SHP77 (cell line): ENCODE measurements around the gene MAEA.

Experiments
- DNase-seq, 2 experiments: peaks; one replicate each; lab custom pipeline; 2025; lab: John Stamatoyannopoulos, UW

The MAEA gene

DNA sequence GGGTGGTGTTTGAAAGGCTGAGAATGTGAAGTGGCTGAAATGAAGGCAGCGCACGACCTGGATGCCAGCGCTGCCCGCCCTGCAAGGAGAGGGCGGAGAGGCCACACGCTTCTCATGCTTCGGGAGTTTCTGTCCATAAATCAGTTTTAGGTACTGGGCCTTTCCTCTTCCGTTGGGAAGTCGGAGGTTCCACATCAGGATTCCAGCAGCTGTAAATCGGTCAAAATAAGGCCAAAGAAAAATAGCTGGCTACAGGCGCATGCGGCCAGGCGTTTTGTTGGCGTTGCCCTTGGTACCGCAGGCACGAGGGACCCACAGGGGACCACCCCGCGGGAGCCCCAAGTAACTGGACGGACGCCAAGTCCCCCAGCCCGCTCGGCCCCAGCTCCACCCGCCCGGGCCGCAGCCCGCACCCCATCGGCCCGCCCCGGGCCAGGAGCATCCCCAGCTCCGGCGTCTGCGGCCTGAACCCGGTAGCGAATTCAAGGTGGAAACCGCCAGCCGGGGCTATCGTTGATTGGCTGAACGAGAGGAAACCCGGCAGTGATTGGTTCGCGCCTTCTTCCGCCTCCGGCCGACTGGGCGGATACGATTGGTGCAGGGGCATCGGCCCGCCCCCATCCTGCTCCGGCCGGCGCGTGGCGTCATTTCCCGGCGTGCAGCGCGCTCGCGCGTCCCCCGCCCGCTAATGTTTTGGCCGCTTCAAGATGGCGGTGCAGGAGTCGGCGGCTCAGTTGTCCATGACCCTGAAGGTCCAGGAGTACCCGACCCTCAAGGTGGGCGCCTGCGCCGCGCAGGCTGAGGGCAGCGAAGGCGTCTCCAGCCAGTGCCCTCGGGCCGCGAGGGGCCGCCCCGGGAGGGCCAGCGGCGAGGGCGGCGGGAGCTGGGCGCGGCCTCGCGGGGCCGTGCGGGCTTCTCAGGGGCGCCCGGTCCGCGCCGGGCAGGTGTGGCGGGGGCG, at the start of gene MAEA:
MAEA (plus strand) TSS at position 685 of the 958 bp plus-strand sequence; CDS start at position 708, 23 bp downstream.
- peak; percentile 79 to 80 for DNase-seq

DNA sequence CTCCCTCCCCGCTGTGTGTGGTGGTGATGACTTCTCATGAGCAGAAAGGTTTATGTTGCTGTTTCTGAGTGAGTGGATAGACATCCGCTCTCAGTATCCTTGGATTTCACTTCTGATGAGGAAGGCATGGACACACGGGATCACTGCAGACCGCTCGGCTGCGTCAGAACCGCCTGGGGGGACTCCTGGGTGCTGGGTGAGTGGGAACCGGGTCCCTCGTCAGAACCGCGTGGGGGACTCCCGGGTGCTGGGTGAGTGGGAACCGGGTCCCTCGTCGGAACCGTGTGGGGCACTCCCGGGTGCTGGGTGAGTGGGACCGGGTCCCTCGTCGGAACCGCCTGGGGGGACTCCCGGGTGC, 49.8 kb upstream of the MAEA start:
- no peak for DNase-seq

GRCh38 chr4:1240721-1241465, 48.8 kb upstream of the MAEA start:
- no peak for DNase-seq

GRCh38 chr4:1241466-1241935, 48.2 kb upstream of the MAEA start:
- no peak for DNase-seq

GRCh38 chr4:1241936-1242505, 47.7 kb upstream of the MAEA start:
- DNase-seq = no peak

DNA sequence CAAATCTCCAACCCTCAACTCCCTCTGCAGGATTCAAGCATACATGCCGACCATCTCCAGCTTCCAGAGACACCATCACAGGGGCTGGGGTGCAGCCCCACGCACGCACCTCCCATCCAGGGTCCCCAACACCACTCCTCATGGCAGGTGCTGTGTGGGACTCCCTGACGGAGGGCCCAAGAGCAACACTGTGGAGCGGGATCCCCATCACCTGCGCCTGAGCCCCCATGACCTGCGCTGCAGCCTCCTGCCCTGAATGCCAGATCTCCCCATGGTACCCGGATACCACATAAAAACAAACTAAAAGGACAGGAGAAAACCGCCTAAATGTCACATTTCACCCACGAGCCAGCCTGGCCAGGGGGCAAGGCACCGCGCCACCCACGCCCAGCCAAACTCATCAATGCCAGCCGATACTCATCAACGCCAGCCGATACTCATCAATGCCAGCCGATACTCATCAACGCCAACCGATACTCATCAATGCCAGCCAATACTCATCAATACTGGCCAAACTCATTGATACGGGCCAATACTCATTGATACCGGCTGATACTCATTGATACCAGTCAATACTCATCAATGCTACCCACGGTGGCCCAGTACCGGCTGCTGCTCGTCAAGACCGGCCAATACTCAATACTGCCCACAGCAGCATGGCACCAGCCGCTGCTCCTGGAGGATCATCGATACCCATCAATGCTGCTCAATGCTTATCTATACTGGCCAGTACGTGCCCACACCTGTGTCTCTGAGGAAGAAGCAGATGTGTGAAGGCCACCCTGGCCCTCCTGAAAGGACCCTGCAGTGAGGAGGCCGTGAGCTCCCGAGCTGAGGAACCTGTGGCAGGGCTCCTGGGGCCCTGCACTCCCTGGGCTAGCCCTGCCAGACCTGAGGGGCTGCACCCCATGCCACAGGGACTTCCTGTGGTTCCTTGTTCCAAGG, 46.9 kb upstream of the MAEA start:
- DNase-seq = no peak

GRCh38 chr4:1243451-1244080, 46.1 kb upstream of the MAEA start:
- DNase-seq = no peak

DNA sequence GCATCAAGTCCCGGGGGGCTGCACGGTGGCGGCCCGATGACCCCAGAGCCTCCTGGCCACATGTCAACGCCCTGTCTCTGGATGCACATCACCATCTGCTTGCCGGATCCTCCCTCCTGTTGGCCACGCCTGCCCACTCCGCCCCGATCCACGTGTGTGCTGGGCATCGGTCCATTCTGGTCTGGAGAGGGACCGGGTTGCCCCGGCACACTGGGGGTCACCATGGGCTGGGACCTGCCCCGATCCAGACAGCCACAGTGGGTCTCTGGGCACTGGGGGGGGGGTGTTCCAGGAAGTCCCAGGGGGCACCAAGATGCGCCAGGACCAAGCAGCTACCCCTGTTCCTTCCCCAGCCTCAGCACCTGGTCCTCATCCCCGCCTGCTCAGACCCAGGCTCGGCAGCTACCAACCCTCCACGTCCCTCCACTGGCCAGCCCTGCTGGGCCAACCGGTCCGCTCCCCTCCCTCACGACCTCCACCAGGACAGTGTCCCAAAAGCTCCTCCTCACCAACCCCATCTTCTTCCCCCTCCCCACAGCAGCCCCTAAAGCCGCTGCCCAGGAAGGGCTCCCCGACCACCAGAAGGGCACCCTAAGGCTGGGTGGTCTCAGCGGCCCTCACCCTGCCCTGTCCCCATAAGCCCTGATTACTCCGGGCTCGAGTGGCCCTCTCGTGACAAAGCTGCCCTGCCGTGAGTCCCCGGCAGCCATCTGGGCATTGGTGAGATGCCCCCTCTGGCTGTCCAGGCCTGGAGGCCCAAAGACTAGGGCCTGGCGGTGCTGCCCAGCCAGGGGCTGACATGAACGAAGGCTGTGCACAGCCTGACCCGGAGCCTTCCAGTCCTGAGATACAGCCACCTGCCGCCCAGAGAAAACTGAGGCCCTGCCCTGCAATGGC, 45.4 kb upstream of the MAEA start:
- no peak for DNase-seq

DNA sequence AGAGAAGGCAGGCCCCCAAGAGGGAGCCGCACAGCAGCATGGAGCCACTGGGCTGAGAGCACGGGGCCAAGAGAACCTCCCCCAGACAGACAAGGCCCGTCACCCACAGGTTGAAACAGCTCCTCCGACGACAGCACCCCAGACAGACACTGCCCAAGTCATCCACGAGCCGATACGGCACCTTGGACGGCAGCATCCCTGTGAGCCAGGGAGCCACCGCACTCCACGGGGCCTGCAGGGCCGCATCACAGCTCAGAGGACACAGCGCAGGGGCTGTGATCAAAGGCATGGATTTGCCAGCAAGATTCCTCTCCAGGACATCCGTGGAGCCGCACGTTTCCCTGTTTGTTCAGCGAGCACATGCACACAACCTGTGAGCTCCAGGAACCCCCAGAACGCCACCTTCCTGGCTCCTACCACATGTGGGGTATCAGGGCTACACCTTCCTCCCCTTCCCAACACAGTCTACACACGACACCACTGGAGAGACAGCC, 44.7 kb upstream of the MAEA start:
- no peak for DNase-seq

DNA sequence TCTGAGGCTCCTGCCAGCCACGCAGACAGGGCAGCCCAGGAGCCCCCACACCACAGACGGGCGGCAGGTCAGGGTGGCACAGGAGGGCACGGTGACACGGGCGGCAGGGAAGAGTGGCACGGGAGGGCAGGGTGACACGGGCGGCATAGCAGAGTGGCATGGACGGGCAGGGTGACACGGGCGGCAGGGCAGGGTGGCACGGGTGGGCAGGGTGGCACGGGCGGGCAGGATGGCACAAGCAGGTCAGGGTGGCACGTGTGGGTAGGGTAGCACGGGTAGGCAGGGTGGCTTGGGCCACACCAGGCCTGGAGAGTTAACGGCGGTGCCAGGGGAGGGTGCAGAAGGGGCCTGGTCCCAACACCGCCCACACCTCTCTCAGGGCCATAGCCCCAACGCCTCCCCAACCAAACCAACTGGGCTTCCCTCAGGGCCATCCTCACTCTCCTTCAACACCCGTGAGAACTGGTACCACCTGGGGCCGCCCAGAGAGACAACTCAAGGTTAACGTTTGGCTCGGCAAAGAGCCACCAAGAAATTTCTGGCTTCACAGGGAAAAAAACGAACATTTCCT, 44.1 kb upstream of the MAEA start:
- DNase-seq = no peak

GRCh38 chr4:1246111-1246881, 43.4 kb upstream of the MAEA start:
- DNase-seq = no peak

- no peak for DNase-seq
These were observed 42.5 kb upstream of the MAEA start for GRCh38 chr4:1246901-1247863.

DNA sequence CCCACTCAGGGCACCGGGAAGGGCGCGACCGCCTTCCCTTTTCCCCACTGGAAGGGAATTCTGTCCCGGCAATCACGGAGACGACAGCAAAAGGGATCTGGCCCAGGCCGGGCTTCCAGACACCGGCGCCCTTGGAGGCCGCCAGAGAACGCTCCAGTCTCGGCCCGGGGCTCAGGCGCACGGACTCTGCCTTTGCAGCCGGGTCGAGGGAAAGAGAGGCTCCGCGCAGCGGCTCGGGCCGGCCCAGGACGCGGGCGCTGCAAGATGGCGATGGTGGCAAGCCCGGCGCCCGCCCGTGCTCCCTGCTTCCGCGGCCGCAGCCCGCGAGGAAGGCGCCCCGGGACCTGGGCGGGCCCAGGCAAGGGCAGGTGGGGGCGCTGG, 41.8 kb upstream of the MAEA start:
- no peak for DNase-seq

- peak; percentile 31 to 36 for DNase-seq
These were observed 41.2 kb upstream of the MAEA start, which contains the start of gene CTBP1 for GRCh38 chr4:1248245-1249147. Gene CTBP1 (minus strand): TSS chr4:1249130. CDS start chr4:1241331, 7,799 bp downstream.

- DNase-seq = peak; percentile 39 to 61
These were observed 40.5 kb upstream of the MAEA start for GRCh38 chr4:1249148-1249730.
